A673 (cell line): ENCODE results near the gene TM7SF3. TPM values are rescaled to one million over a fixed set of nuclear protein-coding genes. Genes with fewer than 3 reads are reported as not detected.

Source experiments
- BruUV-seq: library from RNA; stranded (reverse); fragments of 400-500 nt; replicated peaks from 2 replicates; lab custom pipeline; 2021; lab: Mats Ljungman, UMichigan
- CTCF ChIA-PET: fragments of 300-600 bp; sonication (Branson Sonifier 250); formaldehyde crosslinking; loops from one replicate; lab custom pipeline; 2022; ENCODE audit warnings: antibody characterized with exemption; lab: Charles Lee
- POLR2A ChIA-PET: fragments of 300-600 bp; sonication (Branson Sonifier 250); formaldehyde crosslinking; loops from one replicate; lab custom pipeline; 2022; ENCODE audit warnings: antibody characterized with exemption; ENCODE audit not compliant: low non-redundant PET; lab: Charles Lee
- DNase-seq: peaks from one replicate; pipeline ENCODE4 v3.0.0-alpha.2; 2015; ENCODE audit warnings: low spot score
- H3K27ac ChIP-seq: fragments of 200-600 bp; sonication (generic); 2 replicates; pipeline ENCODE4 v1.5.1; 2016; ENCODE audit warnings: mixed run types, low read depth, mild to moderate bottlenecking, mixed read lengths, antibody characterized with exemption, low read length; ENCODE audit not compliant: poor library complexity, severe bottlenecking
- H3K27me3 ChIP-seq: fragments of 200-600 bp; sonication (generic); replicated peaks from 2 replicates; pipeline ENCODE4 v1.6.1; 2017; ENCODE audit warnings: mixed run types, low read depth, mild to moderate bottlenecking, mixed read lengths, antibody characterized with exemption, low read length; ENCODE audit not compliant: insufficient read depth, poor library complexity
- H3K36me3 ChIP-seq: fragments of 200-600 bp; sonication (generic); 2 replicates; pipeline ENCODE4 v1.6.1; 2016; ENCODE audit warnings: mixed run types, mild to moderate bottlenecking, mixed read lengths, antibody characterized with exemption, low read length; ENCODE audit not compliant: insufficient read depth, poor library complexity, severe bottlenecking
- H3K4me1 ChIP-seq: fragments of 200-600 bp; sonication (generic); 2 replicates; pipeline ENCODE4 v1.6.1; 2017; ENCODE audit warnings: mixed run types, mild to moderate bottlenecking, mixed read lengths, antibody characterized with exemption, low read length; ENCODE audit not compliant: insufficient read depth, poor library complexity, severe bottlenecking
- H3K4me3 ChIP-seq: fragments of 200-600 bp; sonication (generic); 2 replicates; pipeline ENCODE4 v1.5.1; 2016; ENCODE audit warnings: low read depth, mixed run types, mild to moderate bottlenecking, mixed read lengths, low read length; ENCODE audit not compliant: poor library complexity, severe bottlenecking
- H3K9me3 ChIP-seq: fragments of 200-600 bp; sonication (generic); 2 replicates; pipeline ENCODE4 v1.6.1; 2016; ENCODE audit warnings: mixed run types, low read depth, mild to moderate bottlenecking, mixed read lengths, antibody characterized with exemption, low read length; ENCODE audit not compliant: poor library complexity, severe bottlenecking
- CTCF ChIP-seq: fragments of 300-800, 200-600 bp; sonication (generic); conservative IDR thresholded peaks from 2 replicates; pipeline ENCODE4 v1.5.1; 2017; ENCODE audit warnings: low read depth, mild to moderate bottlenecking, antibody characterized with exemption, low read length, moderate library complexity, mixed read lengths
- EZH2 ChIP-seq: fragments of 200-600 bp; sonication (generic); IDR thresholded peaks from 2 replicates; pipeline ENCODE4 v1.6.1; 2017; ENCODE audit warnings: borderline replicate concordance, low read depth, mild to moderate bottlenecking, mixed read lengths, antibody characterized with exemption, low read length; ENCODE audit not compliant: poor library complexity, severe bottlenecking
- intact Hi-C: fragments of 100-400 bp; cut with micrococcal nuclease; formaldehyde crosslinking; loops from one replicate; pipeline ENCODE4 v1.10.0; 2022; ENCODE audit not compliant: unreplicated experiment
- total RNA-seq: library from RNA; stranded (reverse); gene quantifications from 2 replicates; pipeline ENCODE4 v1.2.3, GENCODE V29; 2021

TM7SF3 gene
- total RNA-seq, 1 experiment from 2014 or later: 53.5 TPM

- Histone ChIP-seq H3K27ac (no peak overlapping the region), H3K4me3 (no peak overlapping the region), H3K9me3 (no peaks in the 10 kb centered on the region), H3K36me3 (peaks cover 47% of the 10 kb centered on the region), H3K4me1 (no peaks in the 10 kb centered on the region), H3K27me3 (no peaks in the 10 kb centered on the region)
- no peak for TF ChIP-seq CTCF
- no peak for TF ChIP-seq EZH2
- intact Hi-C loops: no loop called here
- BruUV-seq: no TSS peak
- POLR2A ChIA-PET: no interaction called here
- no peak for DNase-seq
- CTCF ChIA-PET: no interaction called here
Observed at GRCh38 chr12:26929590-26929989, 84.6 kb downstream of the TM7SF3 start.

GRCh38 chr12:26928661-26929060, 85.5 kb downstream of the TM7SF3 start:
- ChIA-PET POLR2A (no interaction called here), CTCF (no interaction called here)
- H3K9me3 ChIP-seq: no peaks in the 10 kb centered on the region
- H3K27ac ChIP-seq: no peak overlapping the region
- intact Hi-C loops: no loop called here
- H3K4me1 ChIP-seq: no peaks in the 10 kb centered on the region
- H3K36me3 ChIP-seq: peaks cover 53% of the 10 kb centered on the region
- no peak for DNase-seq
- H3K4me3 ChIP-seq: no peak overlapping the region
- no peak for TF ChIP-seq CTCF
- TF ChIP-seq EZH2: no peak
- no TSS peak for BruUV-seq
- H3K27me3 ChIP-seq: no peaks in the 10 kb centered on the region

Other genes with a start within 250 kb of the TM7SF3 start
- gene ITPR2, start 181.2 kb downstream of the TM7SF3 start, total RNA-seq: 22.6 and 27.3 TPM in 2 replicates
- 39.9 and 51.0 TPM in 2 replicates for gene INTS13, start 76.4 kb downstream of the TM7SF3 start, total RNA-seq
- 40.3 and 42.3 TPM in 2 replicates for gene FGFR1OP2, start 75.9 kb downstream of the TM7SF3 start, total RNA-seq
- gene MED21, start 8.2 kb upstream of the TM7SF3 start, total RNA-seq: 49.0 and 49.6 TPM in 2 replicates
- gene C12orf71, start 68.2 kb upstream of the TM7SF3 start, total RNA-seq: not detected in 2 replicates
- gene STK38L, start 229.9 kb upstream of the TM7SF3 start, total RNA-seq: 21.0 and 24.1 TPM in 2 replicates